HG02571 (cell line): Measurements from ENCODE around the gene PPP1R2.
"Not testable (repeated sequence)": the region's sequence is repeated elsewhere in the genome, so short reads cannot be mapped to it uniquely, and the experiment has no call there.

ENCODE experiments used
- ATAC-seq: cut with Tn5 transposase; IDR thresholded peaks from one replicate; pipeline ENCODE4 v1.9.1; 2021; ENCODE audit warnings: mild to moderate bottlenecking, moderate library complexity; ENCODE audit not compliant: unreplicated experiment

The PPP1R2 gene

GRCh38 chr3:195540027-195540426, 3.1 kb downstream of the PPP1R2 start:
- ATAC-seq = no peak

GRCh38 chr3:195539479-195539878, 3.6 kb downstream of the PPP1R2 start:
- ATAC-seq = no peak

- ATAC-seq = peak; percentile 57
These were observed 5.1 kb downstream of the PPP1R2 start for GRCh38 chr3:195537995-195538394.

- no peak for ATAC-seq
These were observed 7.8 kb downstream of the PPP1R2 start for GRCh38 chr3:195535293-195535692.

- ATAC-seq = no peak
These were observed 10.3 kb downstream of the PPP1R2 start for GRCh38 chr3:195532834-195533233.

GRCh38 chr3:195532345-195532744, 10.8 kb downstream of the PPP1R2 start:
- ATAC-seq = no peak

GRCh38 chr3:195531683-195532082, 11.4 kb downstream of the PPP1R2 start:
- no peak for ATAC-seq

- ATAC-seq = no peak
These were observed 16.6 kb downstream of the PPP1R2 start for GRCh38 chr3:195526492-195526891.

GRCh38 chr3:195524171-195524896, 18.8 kb downstream of the PPP1R2 start:
- no peak for ATAC-seq

GRCh38 chr3:195522254-195523023, 20.7 kb downstream of the PPP1R2 start:
- no peak for ATAC-seq

- no peak for ATAC-seq
These were observed 26.1 kb downstream of the PPP1R2 start for GRCh38 chr3:195517030-195517429.

GRCh38 chr3:195514610-195515235, 28.4 kb downstream of the PPP1R2 start:
- ATAC-seq = not testable (repeated sequence)

GRCh38 chr3:195512798-195513345, 30.3 kb downstream of the PPP1R2 start:
- ATAC-seq = no peak

- ATAC-seq = no peak
These were observed 32.0 kb downstream of the PPP1R2 start for GRCh38 chr3:195511136-195511535.

GRCh38 chr3:195508185-195508584, 34.9 kb downstream of the PPP1R2 start:
- no peak for ATAC-seq

GRCh38 chr3:195475614-195476013, 67.5 kb downstream of the PPP1R2 start:
- ATAC-seq = no peak

- ATAC-seq = not testable (repeated sequence)
These were observed 68.0 kb downstream of the PPP1R2 start for GRCh38 chr3:195475116-195475515.

GRCh38 chr3:195468841-195469240, 74.3 kb downstream of the PPP1R2 start:
- no peak for ATAC-seq

- no peak for ATAC-seq
These were observed 74.7 kb downstream of the PPP1R2 start for GRCh38 chr3:195468391-195468776.

- ATAC-seq = no peak
These were observed 75.3 kb downstream of the PPP1R2 start for GRCh38 chr3:195467641-195468390.

- ATAC-seq = no peak
These were observed 76.9 kb downstream of the PPP1R2 start for GRCh38 chr3:195466251-195466650.
